Naive B cell (primary cell): ENCODE measurements around the gene AMELX. TPM values are rescaled to one million over a fixed set of nuclear protein-coding genes. Genes with fewer than 3 reads are reported as not detected.
A peak's percentile ranks its signal among the peaks of the same experiment; 100 is the strongest.

Source experiments
- ATAC-seq, 2 donors: fragments of 150-1000 bp; cut with Tn5 transposase; 2 replicates each; pipeline ENCODE4 v1.10.0; 2021; ENCODE audit warnings: low read depth in 2 of 2, mild to moderate bottlenecking in 2 of 2, moderate library complexity in 2 of 2
- DNase-seq: peaks from one replicate; pipeline ENCODE4 v3.0.0; 2022
- H3K27ac Mint-ChIP-seq, 6 donors: one replicate each; pipeline ENCODE4 v1.8.0; 2020 to 2022; ENCODE audit warnings: mild to moderate bottlenecking in 6 of 6, mixed read lengths in 6 of 6, moderate library complexity in 5 of 6, inconsistent platforms in 2 of 6
- H3K27me3 Mint-ChIP-seq, 3 donors: one replicate each; pipeline ENCODE4 v1.8.0; 2021 to 2022; ENCODE audit warnings: mixed read lengths in 3 of 3, mild to moderate bottlenecking in 1 of 3
- H3K36me3 Mint-ChIP-seq, 2 donors: one replicate each; pipeline ENCODE4 v1.8.0; 2020 to 2022; ENCODE audit warnings: mixed read lengths in 2 of 2, inconsistent platforms in 1 of 2, mild to moderate bottlenecking in 1 of 2
- H3K4me1 Mint-ChIP-seq, 3 donors: one replicate each; pipeline ENCODE4 v1.8.0; 2020 to 2022; ENCODE audit warnings: mixed read lengths in 3 of 3, inconsistent platforms in 1 of 3, mild to moderate bottlenecking in 1 of 3, moderate library complexity in 1 of 3
- H3K4me3 Mint-ChIP-seq, 8 donors: one replicate each; pipeline ENCODE4 v1.8.0; 2020 to 2022; ENCODE audit warnings: mild to moderate bottlenecking in 8 of 8, mixed read lengths in 8 of 8, moderate library complexity in 8 of 8, inconsistent platforms in 2 of 8
- H3K9me3 Mint-ChIP-seq, 7 donors: one replicate each; pipeline ENCODE4 v1.8.0; 2020 to 2022; ENCODE audit warnings: mixed read lengths in 7 of 7, mild to moderate bottlenecking in 5 of 7, inconsistent platforms in 2 of 7, moderate library complexity in 1 of 7
- polyA plus RNA-seq, 6 donors: library from polyadenylated mRNA; unstranded; fragments of 300-500 nt; fragmentation: Illumina TruSeq; gene quantifications; one replicate each; pipeline ENCODE4 v1.2.3, GENCODE V29; 2021; ENCODE audit warnings: low read depth in 6 of 6

AMELX gene
- polyA plus RNA-seq = not detected

- no peak for DNase-seq
- Mint-ChIP-seq H3K4me1 (no peaks in the 10 kb centered on the region), H3K9me3 (peaks cover 0 to 2% (median 0%) of the 10 kb centered on the region in 7 donors), H3K4me3 (no peak within 1 kb of the TSS), H3K27ac (peak within 1 kb of the TSS in 1 of 6 donors; percentile 46), H3K36me3 (no peaks in the 10 kb centered on the region), H3K27me3 (peaks cover 5 to 26% (median 11%) of the 10 kb centered on the region in 3 donors)
- ATAC-seq = no peak
These were observed at the start of gene AMELX for GRCh38 chrX:11293113-11293512. Gene AMELX (plus strand): TSS chrX:11293413. CDS start chrX:11294789, 1,376 bp downstream.

GRCh38 chrX:11244636-11245035 is 48.6 kb upstream of the AMELX start:
- H3K4me1 Mint-ChIP-seq = no peaks in the 10 kb centered on the region
- ATAC-seq = no peak
- peaks cover 0 to 16% (median 9%) of the 10 kb centered on the region in 3 donors for H3K27me3 Mint-ChIP-seq
- no peak for DNase-seq
- H3K4me3 Mint-ChIP-seq = no peak overlapping the region
- peaks cover 0 to 2% (median 0%) of the 10 kb centered on the region in 7 donors for H3K9me3 Mint-ChIP-seq
- no peaks in the 10 kb centered on the region for H3K36me3 Mint-ChIP-seq
- peak overlapping the region in 1 of 6 donors; percentile 36 for H3K27ac Mint-ChIP-seq

- no peak for ATAC-seq
- Mint-ChIP-seq H3K4me3 (no peak overlapping the region), H3K27me3 (peaks cover 0 to 22% (median 9%) of the 10 kb centered on the region in 3 donors), H3K36me3 (peaks cover 0 to 4% of the 10 kb centered on the region in 2 donors), H3K4me1 (peaks cover 0 to 3% (median 0%) of the 10 kb centered on the region in 3 donors), H3K27ac (no peak overlapping the region), H3K9me3 (peaks cover 0 to 7% (median 3%) of the 10 kb centered on the region in 7 donors)
- DNase-seq = no peak
These were observed 38.6 kb upstream of the AMELX start for GRCh38 chrX:11254417-11255109.

GRCh38 chrX:11257290-11257689 is 35.9 kb upstream of the AMELX start:
- peaks cover 0 to 3% (median 0%) of the 10 kb centered on the region in 3 donors for H3K4me1 Mint-ChIP-seq
- DNase-seq (no peak), ATAC-seq (no peak)
- no peak overlapping the region for H3K4me3 Mint-ChIP-seq
- peaks cover 0 to 10% of the 10 kb centered on the region in 2 donors for H3K36me3 Mint-ChIP-seq
- H3K27ac Mint-ChIP-seq = no peak overlapping the region
- H3K27me3 Mint-ChIP-seq = peaks cover 0 to 19% (median 9%) of the 10 kb centered on the region in 3 donors
- peaks cover 0 to 7% (median 3%) of the 10 kb centered on the region in 7 donors for H3K9me3 Mint-ChIP-seq

GRCh38 chrX:11257711-11258110 is 35.5 kb upstream of the AMELX start:
- Mint-ChIP-seq H3K27me3 (peaks cover 0 to 19% (median 9%) of the 10 kb centered on the region in 3 donors), H3K9me3 (peaks cover 0 to 7% (median 3%) of the 10 kb centered on the region in 7 donors), H3K27ac (peak overlapping the region in 1 of 6 donors; percentile 50), H3K4me3 (no peak overlapping the region), H3K36me3 (peaks cover 0 to 10% of the 10 kb centered on the region in 2 donors), H3K4me1 (peaks cover 0 to 3% (median 0%) of the 10 kb centered on the region in 3 donors)
- ATAC-seq (no peak), DNase-seq (no peak)

- Mint-ChIP-seq H3K27me3 (peaks cover 0 to 19% (median 9%) of the 10 kb centered on the region in 3 donors), H3K9me3 (peaks cover 0 to 7% (median 3%) of the 10 kb centered on the region in 7 donors), H3K4me3 (no peak overlapping the region), H3K4me1 (peaks cover 0 to 3% (median 0%) of the 10 kb centered on the region in 3 donors), H3K27ac (peak overlapping the region in 1 of 6 donors; percentile 45), H3K36me3 (peaks cover 0 to 10% of the 10 kb centered on the region in 2 donors)
- no peak for ATAC-seq
- DNase-seq = no peak
These were observed 33.8 kb upstream of the AMELX start for GRCh38 chrX:11259437-11259836.

GRCh38 chrX:11261260-11261659 is 32.0 kb upstream of the AMELX start:
- H3K4me1 Mint-ChIP-seq = no peaks in the 10 kb centered on the region
- H3K27ac Mint-ChIP-seq = no peak overlapping the region
- H3K9me3 Mint-ChIP-seq = peaks cover 0 to 7% (median 3%) of the 10 kb centered on the region in 7 donors
- DNase-seq (no peak), ATAC-seq (no peak)
- no peak overlapping the region for H3K4me3 Mint-ChIP-seq
- peaks cover 0 to 19% (median 9%) of the 10 kb centered on the region in 3 donors for H3K27me3 Mint-ChIP-seq
- H3K36me3 Mint-ChIP-seq = peaks cover 0 to 10% of the 10 kb centered on the region in 2 donors

- H3K9me3 Mint-ChIP-seq = peaks cover 0 to 5% (median 0%) of the 10 kb centered on the region in 7 donors
- H3K27ac Mint-ChIP-seq = peak overlapping the region in 1 of 6 donors; percentile 25
- ATAC-seq = no peak
- no peak for DNase-seq
- H3K4me1 Mint-ChIP-seq = no peaks in the 10 kb centered on the region
- H3K27me3 Mint-ChIP-seq = peaks cover 0 to 10% (median 0%) of the 10 kb centered on the region in 3 donors
- no peak overlapping the region for H3K4me3 Mint-ChIP-seq
- H3K36me3 Mint-ChIP-seq = peaks cover 0 to 2% of the 10 kb centered on the region in 2 donors
These were observed 28.3 kb upstream of the AMELX start for GRCh38 chrX:11264925-11265324.

- Mint-ChIP-seq H3K36me3 (no peaks in the 10 kb centered on the region), H3K4me1 (no peaks in the 10 kb centered on the region), H3K4me3 (no peak overlapping the region), H3K27me3 (peaks cover 0 to 9% (median 0%) of the 10 kb centered on the region in 3 donors), H3K27ac (peak overlapping the region in 1 of 6 donors; percentile 25), H3K9me3 (peaks cover 0 to 4% (median 0%) of the 10 kb centered on the region in 7 donors)
- ATAC-seq (no peak), DNase-seq (no peak)
These were observed 27.9 kb upstream of the AMELX start for GRCh38 chrX:11265352-11265751.

- Mint-ChIP-seq H3K27ac (no peak overlapping the region), H3K4me1 (no peaks in the 10 kb centered on the region), H3K27me3 (peaks cover 0 to 9% (median 0%) of the 10 kb centered on the region in 3 donors), H3K36me3 (no peaks in the 10 kb centered on the region), H3K4me3 (no peak overlapping the region), H3K9me3 (peaks cover 0 to 4% (median 0%) of the 10 kb centered on the region in 7 donors)
- ATAC-seq (no peak), DNase-seq (no peak)
These were observed 26.6 kb upstream of the AMELX start for GRCh38 chrX:11266573-11267003.

- Mint-ChIP-seq H3K4me1 (no peaks in the 10 kb centered on the region), H3K36me3 (no peaks in the 10 kb centered on the region), H3K27me3 (peaks cover 2 to 13% (median 2%) of the 10 kb centered on the region in 3 donors), H3K9me3 (peaks cover 0 to 4% (median 0%) of the 10 kb centered on the region in 7 donors), H3K4me3 (no peak overlapping the region), H3K27ac (no peak overlapping the region)
- no peak for DNase-seq
- no peak for ATAC-seq
These were observed 25.8 kb upstream of the AMELX start for GRCh38 chrX:11267425-11267824.

- Mint-ChIP-seq H3K4me3 (no peak overlapping the region), H3K27me3 (peaks cover 4 to 17% (median 7%) of the 10 kb centered on the region in 3 donors), H3K9me3 (peaks cover 0 to 4% (median 0%) of the 10 kb centered on the region in 7 donors), H3K27ac (no peak overlapping the region), H3K4me1 (no peaks in the 10 kb centered on the region), H3K36me3 (no peaks in the 10 kb centered on the region)
- DNase-seq (no peak), ATAC-seq (no peak)
These were observed 24.2 kb upstream of the AMELX start for GRCh38 chrX:11269006-11269405.

GRCh38 chrX:11269996-11270395 is 23.2 kb upstream of the AMELX start:
- Mint-ChIP-seq H3K27ac (no peak overlapping the region), H3K4me3 (no peak overlapping the region), H3K9me3 (peaks cover 0 to 4% (median 0%) of the 10 kb centered on the region in 7 donors), H3K27me3 (peaks cover 4 to 17% (median 7%) of the 10 kb centered on the region in 3 donors), H3K4me1 (no peaks in the 10 kb centered on the region), H3K36me3 (no peaks in the 10 kb centered on the region)
- no peak for ATAC-seq
- DNase-seq = no peak

- Mint-ChIP-seq H3K9me3 (peaks cover 0 to 4% (median 0%) of the 10 kb centered on the region in 7 donors), H3K27me3 (peaks cover 13 to 32% (median 17%) of the 10 kb centered on the region in 3 donors), H3K4me3 (no peak overlapping the region), H3K36me3 (no peaks in the 10 kb centered on the region), H3K4me1 (no peaks in the 10 kb centered on the region), H3K27ac (no peak overlapping the region)
- ATAC-seq = no peak
- no peak for DNase-seq
These were observed 20.9 kb upstream of the AMELX start for GRCh38 chrX:11272290-11272689.
